Measurements from ENCODE around the gene KCTD19.

DNA sequence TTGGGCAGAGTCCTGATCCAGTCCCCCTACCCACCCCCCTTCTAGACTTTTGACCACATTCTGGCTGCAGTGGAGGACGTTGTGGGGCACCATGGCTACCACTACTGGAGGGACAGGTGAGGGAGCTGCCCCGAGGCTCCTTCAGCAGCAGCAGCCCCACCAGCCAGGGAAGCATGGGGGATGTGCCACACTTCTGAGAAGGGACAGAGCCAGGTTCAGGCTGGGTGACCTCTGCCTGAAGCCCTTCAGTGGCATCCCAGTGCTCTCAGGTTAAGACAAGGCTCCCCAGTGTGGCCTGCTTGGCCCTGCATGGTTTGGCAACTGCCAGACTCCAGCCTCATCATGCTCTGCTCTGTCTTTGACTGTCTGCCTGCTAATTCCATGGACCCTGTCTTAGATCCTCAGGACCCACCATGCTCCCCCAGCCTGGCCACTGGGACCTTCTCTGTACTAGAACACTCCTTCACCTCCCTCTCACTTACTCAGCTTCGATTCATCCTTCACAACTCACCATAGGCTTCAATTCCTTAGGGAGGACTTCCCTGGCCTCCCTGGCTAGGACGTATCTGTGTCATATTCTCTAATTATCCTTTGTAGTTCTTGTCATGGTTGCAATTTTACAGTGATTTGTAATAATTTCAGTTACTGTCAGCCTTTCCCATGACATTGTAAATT, 68.9 kb downstream of the KCTD19 start:
- TF ChIP-seq, protein P1, sequence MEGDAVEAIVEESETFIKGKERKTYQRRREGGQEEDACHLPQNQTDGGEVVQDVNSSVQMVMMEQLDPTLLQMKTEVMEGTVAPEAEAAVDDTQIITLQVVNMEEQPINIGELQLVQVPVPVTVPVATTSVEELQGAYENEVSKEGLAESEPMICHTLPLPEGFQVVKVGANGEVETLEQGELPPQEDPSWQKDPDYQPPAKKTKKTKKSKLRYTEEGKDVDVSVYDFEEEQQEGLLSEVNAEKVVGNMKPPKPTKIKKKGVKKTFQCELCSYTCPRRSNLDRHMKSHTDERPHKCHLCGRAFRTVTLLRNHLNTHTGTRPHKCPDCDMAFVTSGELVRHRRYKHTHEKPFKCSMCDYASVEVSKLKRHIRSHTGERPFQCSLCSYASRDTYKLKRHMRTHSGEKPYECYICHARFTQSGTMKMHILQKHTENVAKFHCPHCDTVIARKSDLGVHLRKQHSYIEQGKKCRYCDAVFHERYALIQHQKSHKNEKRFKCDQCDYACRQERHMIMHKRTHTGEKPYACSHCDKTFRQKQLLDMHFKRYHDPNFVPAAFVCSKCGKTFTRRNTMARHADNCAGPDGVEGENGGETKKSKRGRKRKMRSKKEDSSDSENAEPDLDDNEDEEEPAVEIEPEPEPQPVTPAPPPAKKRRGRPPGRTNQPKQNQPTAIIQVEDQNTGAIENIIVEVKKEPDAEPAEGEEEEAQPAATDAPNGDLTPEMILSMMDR (optimal IDR thresholded peaks at IDR 0.05 in 1 of 3, IDR thresholded peaks at IDR 0.05 in 1 of 3, conservative IDR thresholded peaks at IDR 0.05 in 1 of 3; ENCODE audit: extremely low read depth in 1 of 3, insufficient read depth in 2 of 3, low read length in 3 of 3): no peak
- TF ChIP-seq EZH2 (IDR thresholded peaks at IDR 0.05; ENCODE audit: low read length): no peak

All from keratinocyte (primary cell).